HG02943 (cell line): ENCODE results near the gene SKI.

Experiments
- ATAC-seq: cut with Tn5 transposase; IDR thresholded peaks from one replicate; pipeline ENCODE4 v1.9.1; 2021; ENCODE audit warnings: mild to moderate bottlenecking, low read depth, moderate library complexity; ENCODE audit not compliant: unreplicated experiment

SKI gene

GRCh38 chr1:2228694-2229036 lies 546 bp downstream of the SKI start:
- ATAC-seq, result no peak

GRCh38 chr1:2229037-2229864 lies 1.1 kb downstream of the SKI start:
- no peak for ATAC-seq

GRCh38 chr1:2229911-2230731 lies 2.0 kb downstream of the SKI start:
- no peak for ATAC-seq

- ATAC-seq, result no peak
Observed at GRCh38 chr1:2230781-2231531, 2.8 kb downstream of the SKI start.

- no peak for ATAC-seq
Observed at GRCh38 chr1:2231532-2232254, 3.6 kb downstream of the SKI start.

GRCh38 chr1:2232255-2232915 lies 4.3 kb downstream of the SKI start:
- no peak for ATAC-seq

- ATAC-seq, result no peak
Observed at GRCh38 chr1:2232916-2233438, 4.9 kb downstream of the SKI start.

- no peak for ATAC-seq
Observed at GRCh38 chr1:2233468-2233867, 5.3 kb downstream of the SKI start.

GRCh38 chr1:2233997-2234761 lies 6.1 kb downstream of the SKI start:
- ATAC-seq, result no peak

GRCh38 chr1:2234762-2235113 lies 6.6 kb downstream of the SKI start:
- ATAC-seq, result no peak

GRCh38 chr1:2235300-2235998 lies 7.3 kb downstream of the SKI start:
- ATAC-seq, result no peak

- no peak for ATAC-seq
Observed at GRCh38 chr1:2236695-2237677, 8.9 kb downstream of the SKI start.

GRCh38 chr1:2237773-2238172 lies 9.7 kb downstream of the SKI start:
- ATAC-seq, result no peak

- ATAC-seq, result no peak
Observed at GRCh38 chr1:2238361-2239012, 10.4 kb downstream of the SKI start.

GRCh38 chr1:2239013-2239370 lies 10.9 kb downstream of the SKI start:
- no peak for ATAC-seq

GRCh38 chr1:2239384-2239985 lies 11.4 kb downstream of the SKI start:
- no peak for ATAC-seq
